HG02852 (cell line): Measurements from ENCODE around the gene CELSR3.

ENCODE experiments used
- ATAC-seq: cut with Tn5 transposase; IDR thresholded peaks from one replicate; pipeline ENCODE4 v1.9.1; 2021; ENCODE audit warnings: mild to moderate bottlenecking, moderate library complexity; ENCODE audit not compliant: unreplicated experiment

Gene CELSR3

DNA sequence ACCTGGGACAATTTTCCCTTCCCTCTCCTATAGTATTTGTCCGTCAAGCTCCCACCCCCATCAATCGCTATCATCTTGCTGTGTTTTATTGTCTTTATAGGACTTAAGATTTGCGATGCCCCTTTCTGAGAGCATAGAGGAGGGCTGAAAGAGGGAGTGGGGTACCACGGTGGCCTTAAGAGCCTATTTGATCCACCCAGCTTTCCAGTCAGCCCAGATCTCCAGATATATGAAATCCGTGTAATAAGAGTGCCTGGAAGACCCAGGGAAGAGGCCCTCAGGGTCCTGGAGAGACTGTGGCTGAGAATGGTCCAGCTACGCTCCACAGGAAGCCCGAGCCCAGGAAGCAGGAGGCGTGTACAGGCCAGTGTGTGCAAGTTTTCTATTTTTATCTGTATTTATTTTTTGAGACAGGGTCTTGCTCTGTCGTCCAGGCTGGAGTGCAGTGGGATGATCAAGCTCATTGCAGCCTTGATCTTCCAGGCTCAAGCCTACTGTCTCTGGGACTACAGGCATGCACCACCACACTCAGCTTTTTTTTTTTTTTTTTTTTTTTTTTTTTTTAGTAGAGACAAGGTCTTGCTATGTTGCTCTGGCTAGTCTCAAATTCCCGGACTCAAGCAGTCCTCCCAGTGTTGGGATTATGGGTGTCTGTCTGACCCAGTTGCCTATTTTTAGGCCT lies 24.0 kb upstream of the CELSR3 start:
- ATAC-seq, result no peak

DNA sequence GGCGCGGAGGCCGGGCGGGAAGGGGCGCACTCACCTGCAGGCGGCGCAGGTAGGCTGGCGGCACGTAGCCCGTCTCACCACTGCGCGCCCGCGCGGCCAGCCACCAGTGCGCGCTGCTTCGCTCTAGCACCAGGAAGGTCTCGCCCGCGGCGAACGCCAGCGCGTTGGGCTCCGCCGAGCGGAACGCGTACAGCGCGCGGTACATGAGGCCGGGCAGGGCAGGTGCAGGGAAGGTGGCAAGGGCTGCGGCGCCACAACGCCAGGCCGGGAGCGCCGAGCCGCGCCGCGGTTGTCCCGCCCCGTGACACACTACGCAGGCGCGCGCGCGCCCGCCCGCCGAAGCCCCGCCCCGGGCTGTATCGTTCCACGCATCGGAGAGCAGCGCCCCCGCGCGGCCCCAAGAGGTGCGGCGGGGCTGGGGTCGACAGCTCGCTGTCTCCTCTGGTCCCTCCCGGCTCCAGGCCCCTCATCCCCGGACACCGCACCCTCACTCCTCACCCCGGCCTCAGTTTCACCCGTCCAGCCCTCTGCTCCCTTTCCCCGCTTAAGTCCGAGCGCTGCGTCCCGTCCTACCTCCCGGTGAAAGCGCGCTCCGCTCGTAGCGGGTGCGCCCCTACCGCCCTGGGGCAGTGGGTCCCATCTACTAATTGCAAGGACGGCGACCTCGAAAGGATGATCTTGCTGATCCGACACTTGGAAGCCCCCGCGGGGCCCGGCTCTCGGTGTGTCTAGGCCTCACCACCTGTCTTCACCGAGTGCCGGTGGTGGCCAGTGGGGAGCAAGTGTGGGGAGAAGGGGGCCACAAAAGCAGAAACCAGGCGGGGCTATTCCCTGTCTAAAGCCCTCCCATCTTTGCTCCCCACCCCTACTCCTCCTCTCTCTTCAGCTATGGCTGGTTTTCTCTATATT lies 23.2 kb upstream of the CELSR3 start, which contains the start of gene NCKIPSD:
NCKIPSD (minus strand) TSS at position 313 of the 909 bp plus-strand sequence; CDS start at position 205, 108 bp downstream.
- peak; percentile 81 for ATAC-seq

DNA sequence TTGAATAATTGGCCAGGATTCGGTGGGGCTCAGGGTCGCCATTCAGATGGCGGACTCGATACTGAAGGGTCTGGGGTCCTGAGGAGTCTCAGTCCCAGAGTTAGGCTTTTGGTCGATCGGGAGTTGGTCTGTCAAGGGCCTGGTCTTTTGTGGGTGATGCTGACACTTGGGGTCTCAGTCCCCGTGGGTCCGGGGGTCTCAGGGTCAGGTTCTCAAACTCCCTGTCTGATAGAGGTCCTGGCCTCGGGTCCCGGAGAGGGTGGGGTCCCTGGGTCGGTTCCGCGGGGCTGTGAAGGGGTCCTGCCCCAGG lies 22.6 kb upstream of the CELSR3 start:
- ATAC-seq, result peak; percentile 4

GRCh38 chr3:48684480-48685143 lies 21.9 kb upstream of the CELSR3 start:
- ATAC-seq, result no peak

DNA sequence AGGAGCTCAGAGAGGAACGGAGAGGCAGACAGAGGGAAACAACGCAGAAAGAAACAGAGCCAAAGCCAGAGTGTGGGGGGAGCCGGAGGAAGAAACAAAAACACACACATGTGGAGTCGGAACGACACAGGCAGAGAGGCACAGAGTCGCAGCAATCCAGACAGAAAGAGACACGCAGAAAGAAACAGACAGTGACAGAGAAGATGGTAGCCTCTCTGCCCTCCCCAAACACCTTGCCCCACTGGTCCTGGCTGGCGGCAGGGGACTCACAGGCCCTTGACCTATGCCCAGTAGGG lies 21.3 kb upstream of the CELSR3 start:
- no peak for ATAC-seq

GRCh38 chr3:48682786-48683185 lies 20.1 kb upstream of the CELSR3 start:
- ATAC-seq, result no peak

- ATAC-seq, result no peak
Observed at GRCh38 chr3:48681974-48682610, 19.4 kb upstream of the CELSR3 start.

- no peak for ATAC-seq
Observed at GRCh38 chr3:48681541-48681880, 18.8 kb upstream of the CELSR3 start.

DNA sequence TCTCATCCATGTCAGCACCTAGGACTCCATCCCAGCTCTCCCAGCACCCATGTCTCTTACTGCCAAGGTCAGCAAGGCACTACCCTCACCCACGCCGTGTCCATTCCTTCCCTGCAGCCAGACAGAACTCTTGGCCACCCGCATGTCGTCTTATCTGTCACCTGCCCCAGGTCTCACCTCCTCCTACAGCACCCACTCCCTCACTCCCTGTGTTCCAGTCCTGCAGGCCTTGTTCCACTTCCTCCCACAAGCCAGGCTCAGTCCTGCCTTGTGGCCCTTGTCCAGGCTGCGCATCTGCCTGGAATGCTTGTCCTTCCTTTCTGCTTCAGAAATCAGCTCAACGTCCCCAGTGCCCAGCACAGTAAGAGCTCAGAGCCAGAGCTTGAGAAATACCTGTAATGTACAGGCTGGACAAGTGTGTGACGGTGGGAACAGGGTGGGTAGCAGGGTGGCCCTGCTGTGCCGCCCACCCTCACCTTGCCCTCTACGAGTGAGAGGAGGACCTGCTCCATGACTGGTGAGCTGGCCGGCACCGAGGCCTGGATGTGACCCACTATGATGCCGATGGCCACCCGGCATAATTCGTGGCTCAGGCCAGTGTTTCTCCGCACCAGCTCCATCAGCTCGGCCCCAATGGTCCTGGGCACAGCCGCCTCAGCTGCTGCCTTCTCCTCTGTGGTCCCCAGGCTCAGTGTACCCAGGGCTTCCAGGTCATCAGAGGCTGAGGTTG lies 18.3 kb upstream of the CELSR3 start:
- no peak for ATAC-seq

DNA sequence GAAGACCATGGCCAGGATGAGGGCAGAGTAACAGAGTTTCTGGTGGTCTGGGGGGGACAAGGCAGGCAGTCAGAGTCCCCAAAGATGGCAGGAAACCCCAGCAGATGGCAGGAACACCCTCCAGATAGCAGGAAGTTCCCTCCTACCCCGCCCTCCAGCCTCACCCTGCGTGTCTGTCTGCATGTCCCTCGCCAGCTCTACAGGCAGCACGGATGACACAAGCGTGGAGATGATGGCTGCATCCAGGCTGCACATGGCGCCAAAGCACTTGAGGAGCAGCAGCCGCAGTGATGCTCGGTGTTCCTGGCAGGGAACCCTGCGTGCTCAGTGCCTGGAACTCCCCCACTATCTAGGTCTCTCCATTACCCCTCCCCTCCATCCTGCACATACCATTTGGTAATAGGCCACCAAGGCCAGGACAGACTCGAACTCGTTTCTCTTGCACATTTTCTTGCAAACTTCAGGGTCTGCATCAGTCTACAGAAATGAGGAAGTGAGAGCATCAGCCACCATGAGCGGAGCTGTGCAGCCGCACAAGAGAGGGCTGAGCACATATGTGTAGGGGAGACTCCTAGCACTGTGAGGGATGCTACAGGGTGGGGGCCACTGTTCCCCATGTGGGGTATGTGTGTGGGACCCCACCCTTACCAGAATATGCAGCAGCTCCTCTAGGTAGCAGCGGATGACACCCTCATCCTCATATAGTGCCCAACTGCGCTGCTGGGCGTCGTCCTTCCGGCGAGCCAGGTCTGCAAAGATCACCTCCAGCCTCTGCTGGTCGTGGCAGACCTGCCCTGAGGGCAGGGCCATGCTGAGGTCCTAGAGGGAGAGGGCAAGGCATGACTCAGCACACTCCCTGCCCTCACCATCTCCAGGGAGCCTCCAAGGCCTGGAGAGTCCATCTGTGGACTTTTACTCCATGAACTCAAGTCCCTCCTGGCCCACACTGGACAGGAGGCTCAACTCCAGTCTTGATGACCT lies 17.0 kb upstream of the CELSR3 start:
- ATAC-seq, result no peak

DNA sequence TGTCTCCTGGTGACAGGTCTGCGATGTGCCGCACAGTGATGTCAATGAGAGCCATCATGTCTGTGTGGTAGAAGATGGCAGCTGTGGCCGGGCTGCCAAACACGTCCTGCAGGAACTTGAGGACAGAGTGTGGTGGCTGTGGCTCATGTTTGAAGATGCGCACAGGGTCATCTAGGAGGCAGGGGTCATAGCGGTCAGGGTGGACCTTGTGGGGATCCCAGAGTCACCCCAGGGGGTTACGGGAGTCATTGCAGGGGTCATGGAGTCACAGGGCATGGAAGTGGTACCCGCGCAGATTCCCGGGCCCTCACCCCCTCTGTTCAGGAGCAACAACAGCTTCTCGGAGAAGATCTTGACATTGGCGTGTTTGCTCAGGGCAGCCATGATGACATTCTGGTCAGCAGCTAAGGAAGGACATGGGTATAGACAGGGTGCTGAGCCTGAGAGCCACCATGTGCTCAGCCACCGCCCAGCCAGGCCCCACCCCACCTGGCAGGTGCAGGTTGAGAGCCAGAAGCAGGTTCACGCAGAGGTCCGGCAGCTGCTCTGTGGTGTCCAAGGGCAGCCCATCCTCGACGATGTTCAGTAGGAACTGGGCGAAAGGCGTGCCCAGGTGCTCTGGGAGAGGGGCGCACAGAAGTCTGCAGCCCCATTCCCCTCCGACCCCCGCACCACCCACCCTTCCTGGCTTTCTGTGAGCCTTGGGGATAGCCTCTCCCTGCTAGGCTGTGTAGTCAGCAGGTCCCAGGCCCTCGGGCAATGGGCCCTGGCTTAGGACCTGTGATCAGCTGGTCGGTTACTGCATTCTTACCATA lies 16.1 kb upstream of the CELSR3 start:
- ATAC-seq, result no peak

- no peak for ATAC-seq
Observed at GRCh38 chr3:48678056-48678455, 15.4 kb upstream of the CELSR3 start.

DNA sequence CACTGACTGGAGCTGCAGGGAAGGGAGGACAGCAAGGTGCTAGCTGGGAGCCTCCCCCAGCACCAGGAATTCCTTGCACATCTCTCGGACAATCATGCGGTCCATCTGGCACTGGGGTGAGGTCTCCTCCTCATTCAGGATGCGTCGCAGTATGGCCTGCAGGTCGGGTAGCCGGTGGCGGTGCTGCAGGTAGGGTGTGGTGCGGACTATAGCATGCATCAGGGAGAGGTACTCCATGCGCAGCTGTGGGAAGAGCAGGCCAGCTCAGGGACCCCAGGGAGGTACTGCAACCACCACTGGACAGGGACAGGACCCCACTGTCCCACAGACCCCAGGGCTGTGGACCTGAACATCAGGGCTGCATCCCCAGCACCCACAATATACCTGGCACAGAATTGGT lies 11.8 kb upstream of the CELSR3 start:
- no peak for ATAC-seq

GRCh38 chr3:48672522-48672921 lies 9.8 kb upstream of the CELSR3 start:
- ATAC-seq, result no peak

GRCh38 chr3:48664929-48665328 lies 2.2 kb upstream of the CELSR3 start:
- ATAC-seq, result no peak

GRCh38 chr3:48664313-48664644 lies 1.6 kb upstream of the CELSR3 start:
- ATAC-seq, result no peak

- peak; percentile 93 for ATAC-seq
Observed at GRCh38 chr3:48663489-48664312, 1.0 kb upstream of the CELSR3 start.

DNA sequence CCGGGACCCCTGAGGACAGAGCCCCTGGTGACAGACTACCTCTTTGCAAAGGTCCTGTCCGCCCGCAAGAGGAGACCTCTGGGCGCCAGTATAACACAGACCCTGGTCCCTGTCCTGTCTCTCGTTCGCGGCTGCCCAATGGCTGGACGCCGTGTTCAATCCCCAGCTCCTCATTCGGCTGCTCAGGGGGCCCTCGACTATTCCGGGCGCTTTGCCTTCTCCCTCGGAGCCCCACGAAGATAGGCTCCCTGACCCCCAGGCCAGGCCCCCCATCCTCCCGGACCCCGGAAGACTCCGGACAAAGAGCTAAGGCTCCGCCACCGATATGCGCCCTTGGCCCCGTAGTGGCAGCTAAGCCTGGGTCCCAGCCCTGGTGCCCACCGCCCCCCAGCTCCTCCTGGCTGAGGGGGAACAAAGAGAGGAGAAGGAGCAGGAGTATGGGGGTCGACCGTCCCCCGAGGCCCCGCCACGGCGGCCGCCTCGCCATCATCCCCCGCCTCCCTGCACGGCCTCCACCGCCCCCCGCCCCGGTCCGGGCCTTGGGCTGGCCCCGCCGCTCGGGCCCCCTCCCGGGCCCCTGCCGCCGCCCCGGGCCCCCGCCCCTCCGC lies 437 bp downstream of the CELSR3 start:
- ATAC-seq, result no peak
